ENCODE measurements around the gene FCRLB.
"Not testable (repeated sequence)": the region's sequence is repeated elsewhere in the genome, so short reads cannot be mapped to it uniquely, and the experiment has no call there.

FCRLB gene

DNA sequence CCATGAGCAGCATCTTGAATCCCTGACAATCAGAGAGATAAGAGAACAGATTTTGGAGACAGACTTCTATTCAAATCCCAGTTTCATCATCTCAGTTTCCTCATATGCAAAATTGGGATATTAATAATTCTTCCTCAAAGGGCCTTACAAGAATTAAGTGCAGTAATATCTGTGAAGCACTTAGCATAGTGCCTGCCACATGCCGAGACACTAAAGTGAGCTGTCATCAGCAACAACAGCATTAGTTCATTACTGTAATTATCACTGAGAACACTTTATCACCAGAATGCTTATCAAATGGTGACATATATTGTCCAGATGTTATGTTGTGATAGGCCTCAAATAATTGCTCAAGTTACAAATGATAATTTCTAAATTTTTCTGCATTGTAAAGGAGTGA lies 922 bp upstream of the FCRLB start:
- TF ChIP-seq, protein P1, sequence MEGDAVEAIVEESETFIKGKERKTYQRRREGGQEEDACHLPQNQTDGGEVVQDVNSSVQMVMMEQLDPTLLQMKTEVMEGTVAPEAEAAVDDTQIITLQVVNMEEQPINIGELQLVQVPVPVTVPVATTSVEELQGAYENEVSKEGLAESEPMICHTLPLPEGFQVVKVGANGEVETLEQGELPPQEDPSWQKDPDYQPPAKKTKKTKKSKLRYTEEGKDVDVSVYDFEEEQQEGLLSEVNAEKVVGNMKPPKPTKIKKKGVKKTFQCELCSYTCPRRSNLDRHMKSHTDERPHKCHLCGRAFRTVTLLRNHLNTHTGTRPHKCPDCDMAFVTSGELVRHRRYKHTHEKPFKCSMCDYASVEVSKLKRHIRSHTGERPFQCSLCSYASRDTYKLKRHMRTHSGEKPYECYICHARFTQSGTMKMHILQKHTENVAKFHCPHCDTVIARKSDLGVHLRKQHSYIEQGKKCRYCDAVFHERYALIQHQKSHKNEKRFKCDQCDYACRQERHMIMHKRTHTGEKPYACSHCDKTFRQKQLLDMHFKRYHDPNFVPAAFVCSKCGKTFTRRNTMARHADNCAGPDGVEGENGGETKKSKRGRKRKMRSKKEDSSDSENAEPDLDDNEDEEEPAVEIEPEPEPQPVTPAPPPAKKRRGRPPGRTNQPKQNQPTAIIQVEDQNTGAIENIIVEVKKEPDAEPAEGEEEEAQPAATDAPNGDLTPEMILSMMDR (IDR thresholded peaks at IDR 0.05; ENCODE audit: control insufficient read depth, insufficient read depth, low read depth, low read length, missing control alignments), result no peak
- no peak for DNase-seq (ENCODE audit: low read depth)
- no peak overlapping the region for H3K4me3 ChIP-seq (ENCODE audit: control insufficient read depth, low read depth, low read length)

DNA sequence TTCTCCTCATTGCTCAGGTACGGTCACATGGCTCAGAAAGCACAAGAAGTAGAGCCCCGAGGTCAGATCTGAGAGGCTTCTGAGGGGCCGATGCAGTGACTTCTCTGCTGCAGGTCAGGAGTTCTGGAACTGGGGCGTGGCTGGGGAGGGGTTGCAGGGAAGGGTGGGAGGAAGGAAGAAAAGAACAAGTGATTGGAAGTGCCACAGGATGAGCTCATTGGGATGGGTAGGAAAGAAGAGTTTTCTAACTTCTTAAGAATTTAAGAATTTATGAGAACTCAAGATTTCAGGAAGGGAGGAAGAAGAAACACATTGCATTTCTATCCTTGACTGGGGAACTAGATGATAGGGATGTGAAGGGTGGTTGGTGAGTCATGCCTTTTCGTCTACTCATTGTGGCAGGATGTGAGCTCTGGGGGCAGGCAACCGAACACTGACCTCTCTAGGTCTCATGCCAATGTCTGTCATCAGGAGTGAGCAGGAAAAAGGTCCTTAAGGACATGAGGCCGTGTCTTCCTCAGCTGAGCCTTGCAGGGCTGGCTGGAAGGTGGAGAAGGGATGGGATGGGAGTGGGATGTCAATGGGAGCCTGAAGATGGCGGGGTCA lies 497 bp downstream of the FCRLB start:
- TF ChIP-seq, protein P1 (IDR thresholded peaks at IDR 0.05; ENCODE audit: control insufficient read depth, insufficient read depth, low read depth, low read length, missing control alignments), result no peak

DNA sequence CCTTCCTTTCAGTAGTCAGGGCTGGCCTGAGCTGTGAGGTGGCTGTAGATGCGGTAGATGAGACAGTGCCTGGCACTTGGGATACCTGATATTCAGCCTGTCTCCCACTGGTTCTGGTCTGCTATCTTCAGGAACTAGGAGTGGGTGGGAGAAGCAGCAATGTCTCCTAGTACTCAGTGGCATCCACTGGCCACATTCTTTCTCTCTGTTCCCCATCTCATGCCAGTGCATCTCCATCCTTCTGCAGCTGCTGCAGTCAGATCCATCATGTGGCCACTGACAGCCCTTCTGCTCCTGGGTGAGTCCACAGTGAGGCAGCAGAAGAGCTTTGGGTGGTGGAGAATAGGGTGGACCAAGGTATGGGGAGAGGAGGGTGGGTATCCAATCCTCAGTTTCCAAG lies 1.1 kb downstream of the FCRLB start:
- H3K4me3 ChIP-seq (ENCODE audit: control insufficient read depth, low read depth, low read length), result no peak overlapping the region
- DNase-seq (ENCODE audit: low read depth), result no peak
- TF ChIP-seq, protein P1 (IDR thresholded peaks at IDR 0.05; ENCODE audit: control insufficient read depth, insufficient read depth, low read depth, low read length, missing control alignments), result no peak

More for the DNA sequence above, 497 bp downstream of the FCRLB start:
- peak; percentile 74 for DNase-seq (ENCODE audit: low read depth)
- no peak overlapping the region for H3K4me3 ChIP-seq (ENCODE audit: control insufficient read depth, low read depth, low read length)

DNA sequence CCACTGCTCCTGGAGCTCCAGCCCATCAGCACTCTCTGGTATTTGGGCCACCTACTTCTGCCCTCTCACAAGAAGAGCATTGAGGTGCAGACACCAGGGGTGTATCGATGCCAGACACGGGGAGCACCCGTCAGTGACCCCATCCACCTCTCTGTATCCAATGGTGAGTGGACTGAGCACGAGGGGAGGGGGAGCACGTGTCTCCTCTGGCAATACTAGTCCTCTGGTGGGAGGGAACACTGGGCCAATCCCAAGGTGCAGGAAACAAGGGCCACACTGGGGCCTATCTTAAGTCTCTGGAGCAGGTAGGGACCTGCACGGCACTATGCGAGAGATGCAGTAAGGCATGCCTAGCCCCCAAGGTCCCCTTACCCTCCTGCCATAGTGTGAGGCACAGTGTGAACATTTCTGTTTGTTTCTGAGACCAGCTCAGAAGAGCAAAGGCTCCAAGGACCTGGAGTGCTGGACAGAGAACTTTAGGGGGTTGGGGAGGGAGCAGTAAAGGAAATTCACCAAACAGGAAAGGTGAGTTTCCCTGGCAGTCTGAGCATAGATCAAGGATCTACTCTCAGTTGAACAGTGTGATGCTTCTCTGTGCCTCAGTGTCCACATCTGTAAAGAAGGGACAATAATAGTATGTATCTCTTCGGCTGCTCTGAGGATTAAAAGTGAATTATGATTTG lies 2.3 kb downstream of the FCRLB start:
- TF ChIP-seq, protein P1 (IDR thresholded peaks at IDR 0.05; ENCODE audit: control insufficient read depth, insufficient read depth, low read depth, low read length, missing control alignments), result no peak
- H3K4me3 ChIP-seq (ENCODE audit: control insufficient read depth, low read depth, low read length), result no peak overlapping the region
- DNase-seq (ENCODE audit: low read depth), result no peak

DNA sequence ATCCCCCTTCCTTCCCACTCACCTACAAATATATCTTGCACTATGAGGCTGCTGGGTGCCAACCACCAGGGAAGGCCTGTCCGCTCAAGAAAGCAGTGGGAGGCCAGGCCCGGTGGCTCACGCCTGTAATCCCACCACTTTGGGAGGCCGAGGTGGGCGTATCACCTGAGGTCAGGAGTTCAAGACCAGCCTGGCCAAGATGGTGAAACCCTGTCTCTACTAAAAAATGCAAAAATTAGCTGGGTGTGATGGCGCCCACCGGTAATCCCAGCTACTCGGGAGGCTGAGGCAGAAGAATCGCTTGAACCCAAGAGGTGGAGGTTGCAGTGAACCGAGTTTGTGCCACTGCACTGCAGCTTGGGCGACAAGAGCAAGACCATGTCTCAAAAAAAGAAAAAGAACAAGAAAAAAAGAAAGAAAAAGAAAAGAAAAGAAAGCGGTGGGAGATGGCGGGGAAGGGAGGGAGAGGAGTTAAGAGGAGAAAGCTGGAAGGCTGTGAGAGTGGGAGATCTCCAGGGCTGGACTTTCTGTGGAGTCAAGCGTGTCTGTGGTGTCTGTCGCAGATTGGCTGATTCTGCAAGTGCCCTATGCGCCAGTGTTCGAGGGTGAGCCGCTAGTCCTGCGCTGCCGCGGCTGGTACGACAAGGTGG lies 4.0 kb downstream of the FCRLB start:
- not testable (repeated sequence) for DNase-seq (ENCODE audit: low read depth)
- peak overlapping the region; percentile 85 for H3K4me3 ChIP-seq (ENCODE audit: control insufficient read depth, low read depth, low read length)

DNA sequence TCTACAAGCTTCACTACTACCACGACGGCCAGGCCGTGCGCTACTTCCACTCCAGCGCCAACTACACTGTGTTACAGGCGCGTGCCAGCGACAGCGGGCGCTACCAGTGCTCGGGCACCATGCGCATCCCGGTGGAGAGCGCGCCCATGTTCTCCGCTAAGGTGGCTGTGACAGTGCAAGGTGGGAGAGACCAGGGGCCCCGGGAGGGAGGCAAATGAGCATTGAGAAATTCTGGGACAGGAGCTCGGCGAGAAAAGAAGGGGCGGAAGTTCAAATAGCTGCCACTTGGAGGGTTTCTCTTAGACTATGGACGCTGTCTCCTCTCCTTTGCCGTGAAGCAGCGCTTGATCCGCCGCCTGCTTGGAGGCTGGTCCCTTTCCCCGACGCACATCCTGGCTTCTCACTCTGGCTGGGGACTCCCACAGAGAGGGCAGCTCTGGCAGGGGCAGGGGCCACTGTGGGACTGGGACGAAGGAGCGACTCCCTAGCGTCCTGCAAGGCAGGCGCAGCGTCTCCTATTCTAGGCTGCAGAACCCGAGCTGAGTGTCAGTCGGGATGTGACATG lies 4.6 kb downstream of the FCRLB start:
- DNase-seq (ENCODE audit: low read depth), result no peak
- TF ChIP-seq, protein P1 (IDR thresholded peaks at IDR 0.05; ENCODE audit: control insufficient read depth, insufficient read depth, low read depth, low read length, missing control alignments), result peak; percentile 51
- H3K4me3 ChIP-seq (ENCODE audit: control insufficient read depth, low read depth, low read length), result peak overlapping the region; percentile 85
